GM23338 (cell line): ENCODE measurements around the gene GNL3. TPM values are rescaled to one million over a fixed set of nuclear protein-coding genes. Genes with fewer than 3 reads are reported as not detected.

ENCODE experiments used
- ATAC-seq: fragments of 200-7000 bp; cut with Tn5 transposase; 3 replicates; pipeline ENCODE4 v1.9.1; 2020
- DNase-seq: peaks from one replicate; pipeline ENCODE4 v3.0.0-alpha.2; 2015; ENCODE audit warnings: low spot score
- H2AFZ ChIP-seq: fragments of 200-600 bp; sonication (generic); 2 replicates; pipeline ENCODE4 v1.8.0; 2016; ENCODE audit warnings: antibody characterized with exemption, mild to moderate bottlenecking, moderate library complexity
- H3F3A ChIP-seq: fragments of 200-600 bp; sonication (generic); replicated peaks from 2 replicates; pipeline ENCODE4 v1.8.0; 2017; ENCODE audit warnings: antibody characterized with exemption, mixed run types, low read depth
- H3K27ac ChIP-seq: fragments of 200-600 bp; sonication (generic); 2 replicates; pipeline ENCODE4 v1.6.1; 2016; ENCODE audit warnings: low read depth
- H3K27me3 ChIP-seq: fragments of 200-600 bp; sonication (generic); 2 replicates; pipeline ENCODE4 v1.8.0; 2016; ENCODE audit warnings: mild to moderate bottlenecking, mixed run types, moderate library complexity; ENCODE audit not compliant: insufficient read depth
- H3K36me3 ChIP-seq: fragments of 200-600 bp; sonication (generic); 2 replicates; pipeline ENCODE4 v1.8.0; 2016; ENCODE audit warnings: mild to moderate bottlenecking; ENCODE audit not compliant: insufficient read depth
- H3K4me1 ChIP-seq: fragments of 200-600 bp; sonication (generic); 2 replicates; pipeline ENCODE4 v1.8.0; 2016; ENCODE audit warnings: mild to moderate bottlenecking, moderate library complexity; ENCODE audit not compliant: insufficient read depth
- H3K4me2 ChIP-seq: fragments of 200-600 bp; sonication (generic); 2 replicates; pipeline ENCODE4 v1.7.1; 2017; ENCODE audit warnings: mixed run types
- H3K4me3 ChIP-seq: fragments of 200-600 bp; sonication (generic); 2 replicates; pipeline ENCODE4 v1.6.1; 2016; ENCODE audit warnings: mixed run types
- H3K79me2 ChIP-seq: fragments of 200-600 bp; sonication (generic); replicated peaks from 2 replicates; pipeline ENCODE4 v1.8.0; 2017; ENCODE audit warnings: mild to moderate bottlenecking; ENCODE audit not compliant: insufficient read depth
- H3K9me2 ChIP-seq: fragments of 200-600 bp; sonication (generic); 2 replicates; pipeline ENCODE4 v1.8.0; 2017; ENCODE audit not compliant: insufficient read depth
- H4K20me1 ChIP-seq: fragments of 200-600 bp; sonication (generic); replicated peaks from 2 replicates; pipeline ENCODE4 v1.8.0; 2017; ENCODE audit warnings: mild to moderate bottlenecking; ENCODE audit not compliant: insufficient read depth
- H3K27ac Mint-ChIP-seq: 2 replicates; pipeline ENCODE4 v1.8.0; 2020; ENCODE audit warnings: inconsistent platforms, mild to moderate bottlenecking, moderate library complexity, mixed read lengths
- H3K27me3 Mint-ChIP-seq: 3 replicates; pipeline ENCODE4 v1.8.0; 2022; ENCODE audit warnings: low read depth, mild to moderate bottlenecking, moderate library complexity, mixed read lengths, inconsistent platforms; ENCODE audit not compliant: insufficient read depth, poor library complexity
- H3K36me3 Mint-ChIP-seq: 3 replicates; pipeline ENCODE4 v1.8.0; 2021; ENCODE audit warnings: low read depth, mild to moderate bottlenecking, inconsistent platforms, moderate library complexity, mixed read lengths
- H3K4me1 Mint-ChIP-seq: 3 replicates; pipeline ENCODE4 v1.8.0; 2020; ENCODE audit warnings: mild to moderate bottlenecking, inconsistent platforms, mixed read lengths
- H3K4me3 Mint-ChIP-seq: 3 replicates; pipeline ENCODE4 v1.8.0; 2021; ENCODE audit warnings: moderate library complexity, mild to moderate bottlenecking, inconsistent platforms, mixed read lengths
- H3K9me3 Mint-ChIP-seq: 3 replicates; pipeline ENCODE4 v1.8.0; 2020; ENCODE audit warnings: moderate library complexity, mild to moderate bottlenecking, inconsistent platforms, mixed read lengths
- EZH2phosphoT487 ChIP-seq: fragments of 200-600 bp; sonication (generic); IDR thresholded peaks from one replicate; pipeline ENCODE4 v1.8.1; 2018; ENCODE audit warnings: antibody characterized with exemption; ENCODE audit not compliant: unreplicated experiment
- NANOG ChIP-seq: IDR thresholded peaks from 2 replicates; pipeline ENCODE4 v1.6.1; 2016; ENCODE audit warnings: antibody characterized with exemption, borderline replicate concordance
- ZNF114 ChIP-seq: fragments of 250-450 bp; sonication (Bioruptor Pico); IDR thresholded peaks from 2 replicates; pipeline ENCODE4 v1.5.0; 2020; ENCODE audit warnings: mild to moderate bottlenecking, moderate library complexity
- ZNF331 ChIP-seq: fragments of 250-450 bp; sonication (Bioruptor Pico); IDR thresholded peaks from 2 replicates; pipeline ENCODE4 v1.5.0; 2020; ENCODE audit warnings: low read depth, mild to moderate bottlenecking, moderate library complexity
- polyA plus RNA-seq: library from polyadenylated mRNA; unstranded; fragments of >200 nt; fragmentation: Nextera tagmentation; extraction: Ambion mirVana; gene quantifications from 2 replicates; pipeline ENCODE4 v1.2.1, GENCODE V29; 2016
- total RNA-seq: library from RNA; depleted of rRNA; stranded (reverse); fragments of >200 nt; shearing (Covaris generic); gene quantifications from 2 replicates; pipeline ENCODE4 v1.2.3, GENCODE V29; 2014
- TF ChIP-seq, protein P1 (sequence below), 2 experiments: fragments of 200-600 bp in 1 of 2; sonication (generic) in 1 of 2; conservative IDR thresholded peaks; 2 replicates each; pipeline versions ENCODE4 v1.5.1 to v1.6.1; 2016 to 2017; ENCODE audit warnings: antibody characterized with exemption in 2 of 2, low read depth in 2 of 2, mild to moderate bottlenecking in 2 of 2, moderate library complexity in 1 of 2
- TF ChIP-seq, protein P2 (sequence below): IDR thresholded peaks from one replicate; pipeline ENCODE4 v1.6.1; 2018; ENCODE audit warnings: antibody characterized with exemption; ENCODE audit not compliant: unreplicated experiment
- TF ChIP-seq, protein P3 (sequence below): IDR thresholded peaks from 2 replicates; pipeline ENCODE4 v1.6.1; 2016; ENCODE audit warnings: antibody characterized with exemption
- TF ChIP-seq, protein P4 (sequence below): fragments of 250-450 bp; sonication (Bioruptor Pico); IDR thresholded peaks from 2 replicates; pipeline ENCODE4 v1.5.0; 2020; ENCODE audit warnings: mild to moderate bottlenecking, moderate library complexity

GNL3 gene
- total and polyA plus RNA-seq, 2 experiments from 2014 or later = 169 to 205 TPM

DNA sequence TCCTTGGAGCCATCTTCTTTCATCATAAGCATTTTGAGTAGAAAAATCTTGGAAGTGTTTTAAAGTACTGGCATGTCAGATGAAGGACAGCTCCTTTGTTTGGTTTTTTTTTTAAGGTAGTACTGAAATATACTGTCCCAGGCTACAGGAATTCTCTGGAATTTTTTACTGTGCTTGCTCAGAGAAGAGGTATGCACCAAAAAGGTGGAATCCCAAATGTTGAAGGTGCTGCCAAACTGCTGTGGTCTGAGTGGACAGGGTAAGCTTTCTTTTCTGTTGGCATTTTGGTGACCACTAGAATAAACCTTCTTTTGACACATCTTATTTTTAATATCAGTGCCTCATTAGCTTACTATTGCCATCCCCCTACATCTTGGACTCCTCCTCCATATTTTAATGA lies 7.2 kb downstream of the GNL3 start (continued):
- TF ChIP-seq, protein P1, sequence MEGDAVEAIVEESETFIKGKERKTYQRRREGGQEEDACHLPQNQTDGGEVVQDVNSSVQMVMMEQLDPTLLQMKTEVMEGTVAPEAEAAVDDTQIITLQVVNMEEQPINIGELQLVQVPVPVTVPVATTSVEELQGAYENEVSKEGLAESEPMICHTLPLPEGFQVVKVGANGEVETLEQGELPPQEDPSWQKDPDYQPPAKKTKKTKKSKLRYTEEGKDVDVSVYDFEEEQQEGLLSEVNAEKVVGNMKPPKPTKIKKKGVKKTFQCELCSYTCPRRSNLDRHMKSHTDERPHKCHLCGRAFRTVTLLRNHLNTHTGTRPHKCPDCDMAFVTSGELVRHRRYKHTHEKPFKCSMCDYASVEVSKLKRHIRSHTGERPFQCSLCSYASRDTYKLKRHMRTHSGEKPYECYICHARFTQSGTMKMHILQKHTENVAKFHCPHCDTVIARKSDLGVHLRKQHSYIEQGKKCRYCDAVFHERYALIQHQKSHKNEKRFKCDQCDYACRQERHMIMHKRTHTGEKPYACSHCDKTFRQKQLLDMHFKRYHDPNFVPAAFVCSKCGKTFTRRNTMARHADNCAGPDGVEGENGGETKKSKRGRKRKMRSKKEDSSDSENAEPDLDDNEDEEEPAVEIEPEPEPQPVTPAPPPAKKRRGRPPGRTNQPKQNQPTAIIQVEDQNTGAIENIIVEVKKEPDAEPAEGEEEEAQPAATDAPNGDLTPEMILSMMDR (conservative IDR thresholded peaks at IDR 0.05; ENCODE audit: low read depth in 2 of 2) = no peak
- TF ChIP-seq, protein P2, sequence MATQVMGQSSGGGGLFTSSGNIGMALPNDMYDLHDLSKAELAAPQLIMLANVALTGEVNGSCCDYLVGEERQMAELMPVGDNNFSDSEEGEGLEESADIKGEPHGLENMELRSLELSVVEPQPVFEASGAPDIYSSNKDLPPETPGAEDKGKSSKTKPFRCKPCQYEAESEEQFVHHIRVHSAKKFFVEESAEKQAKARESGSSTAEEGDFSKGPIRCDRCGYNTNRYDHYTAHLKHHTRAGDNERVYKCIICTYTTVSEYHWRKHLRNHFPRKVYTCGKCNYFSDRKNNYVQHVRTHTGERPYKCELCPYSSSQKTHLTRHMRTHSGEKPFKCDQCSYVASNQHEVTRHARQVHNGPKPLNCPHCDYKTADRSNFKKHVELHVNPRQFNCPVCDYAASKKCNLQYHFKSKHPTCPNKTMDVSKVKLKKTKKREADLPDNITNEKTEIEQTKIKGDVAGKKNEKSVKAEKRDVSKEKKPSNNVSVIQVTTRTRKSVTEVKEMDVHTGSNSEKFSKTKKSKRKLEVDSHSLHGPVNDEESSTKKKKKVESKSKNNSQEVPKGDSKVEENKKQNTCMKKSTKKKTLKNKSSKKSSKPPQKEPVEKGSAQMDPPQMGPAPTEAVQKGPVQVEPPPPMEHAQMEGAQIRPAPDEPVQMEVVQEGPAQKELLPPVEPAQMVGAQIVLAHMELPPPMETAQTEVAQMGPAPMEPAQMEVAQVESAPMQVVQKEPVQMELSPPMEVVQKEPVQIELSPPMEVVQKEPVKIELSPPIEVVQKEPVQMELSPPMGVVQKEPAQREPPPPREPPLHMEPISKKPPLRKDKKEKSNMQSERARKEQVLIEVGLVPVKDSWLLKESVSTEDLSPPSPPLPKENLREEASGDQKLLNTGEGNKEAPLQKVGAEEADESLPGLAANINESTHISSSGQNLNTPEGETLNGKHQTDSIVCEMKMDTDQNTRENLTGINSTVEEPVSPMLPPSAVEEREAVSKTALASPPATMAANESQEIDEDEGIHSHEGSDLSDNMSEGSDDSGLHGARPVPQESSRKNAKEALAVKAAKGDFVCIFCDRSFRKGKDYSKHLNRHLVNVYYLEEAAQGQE = no peak
- TF ChIP-seq, protein P3, sequence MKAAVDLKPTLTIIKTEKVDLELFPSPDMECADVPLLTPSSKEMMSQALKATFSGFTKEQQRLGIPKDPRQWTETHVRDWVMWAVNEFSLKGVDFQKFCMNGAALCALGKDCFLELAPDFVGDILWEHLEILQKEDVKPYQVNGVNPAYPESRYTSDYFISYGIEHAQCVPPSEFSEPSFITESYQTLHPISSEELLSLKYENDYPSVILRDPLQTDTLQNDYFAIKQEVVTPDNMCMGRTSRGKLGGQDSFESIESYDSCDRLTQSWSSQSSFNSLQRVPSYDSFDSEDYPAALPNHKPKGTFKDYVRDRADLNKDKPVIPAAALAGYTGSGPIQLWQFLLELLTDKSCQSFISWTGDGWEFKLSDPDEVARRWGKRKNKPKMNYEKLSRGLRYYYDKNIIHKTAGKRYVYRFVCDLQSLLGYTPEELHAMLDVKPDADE = no peak
- TF ChIP-seq NANOG (no peak), ZNF114 (CRISPR knock-in tag) (no peak)

DNA sequence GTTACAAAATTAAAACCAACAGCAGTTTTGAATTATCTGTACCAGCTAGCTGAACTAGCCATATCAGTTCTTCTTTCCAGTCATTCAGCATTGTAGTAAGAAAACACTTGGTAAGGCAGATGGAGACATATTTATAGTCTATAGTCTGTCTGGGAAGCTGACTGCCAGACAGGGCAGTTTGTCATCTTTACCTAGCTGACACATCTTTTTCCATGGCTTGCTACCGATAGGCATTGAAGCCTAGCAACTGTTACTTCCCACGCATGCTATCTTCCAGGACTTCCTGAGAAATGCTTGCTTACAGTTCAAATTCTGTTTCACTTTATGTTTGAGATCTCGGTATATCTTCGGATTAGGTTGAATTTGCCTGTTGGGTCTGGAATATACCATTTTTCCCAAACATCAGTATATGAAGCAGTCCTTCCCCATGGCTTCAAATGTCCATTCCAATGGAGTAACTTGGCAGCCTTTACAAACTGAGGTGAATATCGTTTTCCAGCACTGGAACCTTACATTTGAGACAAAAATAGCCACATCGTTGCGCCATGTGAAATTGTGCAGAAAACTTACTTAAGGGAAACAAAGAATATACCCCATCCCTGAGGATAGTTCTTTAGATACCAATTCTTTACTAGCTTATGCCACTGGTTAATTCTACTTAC lies 8.8 kb downstream of the GNL3 start:
- Mint-ChIP-seq H3K4me1 (no peaks in the 10 kb centered on the region), H3K9me3 (no peaks in the 10 kb centered on the region), H3K27ac (no peak overlapping the region), H3K36me3 (peaks cover 78% of the 10 kb centered on the region), H3K4me3 (no peak overlapping the region), H3K27me3 (peaks cover 5% of the 10 kb centered on the region)
- ATAC-seq (no peak), DNase-seq (no peak)
- Histone ChIP-seq H3F3A (peaks cover 71% of the 10 kb centered on the region), H3K36me3 (peaks cover 69% of the 10 kb centered on the region), H3K27ac (peak overlapping the region; percentile 52), H3K4me3 (no peak overlapping the region), H3K27me3 (no peaks in the 10 kb centered on the region), H4K20me1 (peaks cover 50% of the 10 kb centered on the region), H3K9me2 (no peaks in the 10 kb centered on the region), H3K4me1 (no peaks in the 10 kb centered on the region), H3K79me2 (peaks cover 13% of the 10 kb centered on the region), H2AFZ (no peak overlapping the region), H3K4me2 (no peak overlapping the region)
- TF ChIP-seq NANOG (no peak), ZNF331 (no peak), EZH2phosphoT487 (no peak), ZNF114 (CRISPR knock-in tag) (no peak)
- TF ChIP-seq, protein P4, sequence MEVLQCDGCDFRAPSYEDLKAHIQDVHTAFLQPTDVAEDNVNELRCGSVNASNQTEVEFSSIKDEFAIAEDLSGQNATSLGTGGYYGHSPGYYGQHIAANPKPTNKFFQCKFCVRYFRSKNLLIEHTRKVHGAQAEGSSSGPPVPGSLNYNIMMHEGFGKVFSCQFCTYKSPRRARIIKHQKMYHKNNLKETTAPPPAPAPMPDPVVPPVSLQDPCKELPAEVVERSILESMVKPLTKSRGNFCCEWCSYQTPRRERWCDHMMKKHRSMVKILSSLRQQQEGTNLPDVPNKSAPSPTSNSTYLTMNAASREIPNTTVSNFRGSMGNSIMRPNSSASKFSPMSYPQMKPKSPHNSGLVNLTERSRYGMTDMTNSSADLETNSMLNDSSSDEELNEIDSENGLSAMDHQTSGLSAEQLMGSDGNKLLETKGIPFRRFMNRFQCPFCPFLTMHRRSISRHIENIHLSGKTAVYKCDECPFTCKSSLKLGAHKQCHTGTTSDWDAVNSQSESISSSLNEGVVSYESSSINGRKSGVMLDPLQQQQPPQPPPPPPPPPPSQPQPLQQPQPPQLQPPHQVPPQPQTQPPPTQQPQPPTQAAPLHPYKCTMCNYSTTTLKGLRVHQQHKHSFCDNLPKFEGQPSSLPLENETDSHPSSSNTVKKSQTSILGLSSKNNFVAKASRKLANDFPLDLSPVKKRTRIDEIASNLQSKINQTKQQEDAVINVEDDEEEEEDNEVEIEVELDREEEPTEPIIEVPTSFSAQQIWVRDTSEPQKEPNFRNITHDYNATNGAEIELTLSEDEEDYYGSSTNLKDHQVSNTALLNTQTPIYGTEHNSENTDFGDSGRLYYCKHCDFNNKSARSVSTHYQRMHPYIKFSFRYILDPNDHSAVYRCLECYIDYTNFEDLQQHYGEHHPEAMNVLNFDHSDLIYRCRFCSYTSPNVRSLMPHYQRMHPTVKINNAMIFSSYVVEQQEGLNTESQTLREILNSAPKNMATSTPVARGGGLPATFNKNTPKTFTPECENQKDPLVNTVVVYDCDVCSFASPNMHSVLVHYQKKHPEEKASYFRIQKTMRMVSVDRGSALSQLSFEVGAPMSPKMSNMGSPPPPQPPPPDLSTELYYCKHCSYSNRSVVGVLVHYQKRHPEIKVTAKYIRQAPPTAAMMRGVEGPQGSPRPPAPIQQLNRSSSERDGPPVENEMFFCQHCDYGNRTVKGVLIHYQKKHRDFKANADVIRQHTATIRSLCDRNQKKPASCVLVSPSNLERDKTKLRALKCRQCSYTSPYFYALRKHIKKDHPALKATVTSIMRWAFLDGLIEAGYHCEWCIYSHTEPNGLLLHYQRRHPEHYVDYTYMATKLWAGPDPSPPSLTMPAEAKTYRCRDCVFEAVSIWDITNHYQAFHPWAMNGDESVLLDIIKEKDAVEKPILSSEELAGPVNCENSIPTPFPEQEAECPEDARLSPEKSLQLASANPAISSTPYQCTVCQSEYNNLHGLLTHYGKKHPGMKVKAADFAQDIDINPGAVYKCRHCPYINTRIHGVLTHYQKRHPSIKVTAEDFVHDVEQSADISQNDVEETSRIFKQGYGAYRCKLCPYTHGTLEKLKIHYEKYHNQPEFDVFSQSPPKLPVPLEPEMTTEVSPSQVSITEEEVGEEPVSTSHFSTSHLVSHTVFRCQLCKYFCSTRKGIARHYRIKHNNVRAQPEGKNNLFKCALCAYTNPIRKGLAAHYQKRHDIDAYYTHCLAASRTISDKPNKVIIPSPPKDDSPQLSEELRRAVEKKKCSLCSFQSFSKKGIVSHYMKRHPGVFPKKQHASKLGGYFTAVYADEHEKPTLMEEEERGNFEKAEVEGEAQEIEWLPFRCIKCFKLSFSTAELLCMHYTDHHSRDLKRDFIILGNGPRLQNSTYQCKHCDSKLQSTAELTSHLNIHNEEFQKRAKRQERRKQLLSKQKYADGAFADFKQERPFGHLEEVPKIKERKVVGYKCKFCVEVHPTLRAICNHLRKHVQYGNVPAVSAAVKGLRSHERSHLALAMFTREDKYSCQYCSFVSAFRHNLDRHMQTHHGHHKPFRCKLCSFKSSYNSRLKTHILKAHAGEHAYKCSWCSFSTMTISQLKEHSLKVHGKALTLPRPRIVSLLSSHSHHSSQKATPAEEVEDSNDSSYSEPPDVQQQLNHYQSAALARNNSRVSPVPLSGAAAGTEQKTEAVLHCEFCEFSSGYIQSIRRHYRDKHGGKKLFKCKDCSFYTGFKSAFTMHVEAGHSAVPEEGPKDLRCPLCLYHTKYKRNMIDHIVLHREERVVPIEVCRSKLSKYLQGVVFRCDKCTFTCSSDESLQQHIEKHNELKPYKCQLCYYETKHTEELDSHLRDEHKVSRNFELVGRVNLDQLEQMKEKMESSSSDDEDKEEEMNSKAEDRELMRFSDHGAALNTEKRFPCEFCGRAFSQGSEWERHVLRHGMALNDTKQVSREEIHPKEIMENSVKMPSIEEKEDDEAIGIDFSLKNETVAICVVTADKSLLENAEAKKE (CRISPR knock-in tag) = no peak
- TF ChIP-seq, protein P1 (conservative IDR thresholded peaks at IDR 0.05; ENCODE audit: low read depth in 2 of 2) = no peak
